NCI-H1436 treated with DMSO at 0.1 percent for 48 hours (cell line): ENCODE measurements around the gene LRCOL1.

Experiments used
- DNase-seq: peaks from one replicate; lab custom pipeline; 2025; lab: John Stamatoyannopoulos, UW

LRCOL1 gene

DNA sequence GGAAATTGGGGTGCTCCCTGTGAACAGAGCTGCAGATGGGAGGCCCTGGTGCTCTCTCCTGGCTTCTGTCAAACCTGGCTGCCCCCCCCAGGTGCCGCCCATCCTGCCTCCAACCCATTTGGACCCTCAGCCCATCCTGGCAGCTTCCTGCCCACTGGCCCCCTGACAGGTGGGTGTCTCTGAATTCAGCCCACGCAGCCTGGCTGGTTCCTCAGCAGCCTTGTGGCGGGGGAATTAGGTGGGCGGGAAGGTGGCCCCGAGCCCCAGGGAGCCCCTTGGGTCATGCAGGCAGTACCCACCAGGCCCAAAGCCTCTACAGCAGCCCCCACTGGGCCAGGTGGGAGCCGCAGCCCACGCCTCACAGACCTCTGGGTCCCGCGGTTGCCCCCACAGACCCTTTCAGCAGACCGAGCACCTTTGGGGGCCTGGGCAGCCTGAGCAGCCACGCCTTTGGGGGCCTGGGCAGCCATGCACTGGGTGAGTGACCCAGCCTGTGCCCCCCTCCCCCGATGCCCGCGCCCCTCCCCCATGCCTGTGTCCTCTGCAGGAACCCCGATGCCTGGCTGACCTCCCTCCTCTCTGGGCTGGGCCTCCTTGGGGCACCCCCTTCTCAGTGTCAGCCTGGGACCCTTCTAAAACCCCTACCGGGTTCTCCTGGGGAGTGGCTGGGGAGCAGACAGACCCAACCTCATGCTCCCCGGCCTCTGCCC lies 28.9 kb downstream of the LRCOL1 start:
- DNase-seq = no peak

DNA sequence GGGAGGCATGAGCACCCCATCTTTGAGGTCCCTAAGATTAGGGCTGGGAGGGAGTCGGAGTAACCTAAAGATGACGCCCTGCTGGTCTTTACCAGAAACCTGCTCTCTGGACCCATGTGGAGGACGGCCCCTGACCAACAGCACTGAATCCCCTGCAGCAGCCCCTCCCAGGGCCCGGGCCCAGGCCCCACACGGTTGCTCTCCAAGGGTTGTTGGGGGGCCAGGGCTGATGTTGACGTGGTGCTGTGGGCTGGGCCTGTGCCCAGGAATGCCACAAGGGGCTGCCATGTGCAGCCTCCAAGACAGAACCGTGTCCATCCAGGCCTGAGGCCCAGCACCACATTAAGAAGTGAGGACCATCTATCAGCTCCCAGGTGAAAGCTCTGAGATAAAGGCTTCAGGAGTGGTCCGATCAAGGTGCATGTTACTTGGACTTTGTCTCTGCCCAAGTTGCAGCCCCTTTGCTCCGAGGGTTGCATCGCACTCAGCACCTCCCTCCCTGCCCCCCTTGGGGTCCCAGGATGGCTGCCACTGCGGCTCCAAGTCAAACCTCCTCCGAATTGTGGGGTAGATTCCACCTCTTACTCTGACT lies 29.6 kb downstream of the LRCOL1 start:
- no peak for DNase-seq

DNA sequence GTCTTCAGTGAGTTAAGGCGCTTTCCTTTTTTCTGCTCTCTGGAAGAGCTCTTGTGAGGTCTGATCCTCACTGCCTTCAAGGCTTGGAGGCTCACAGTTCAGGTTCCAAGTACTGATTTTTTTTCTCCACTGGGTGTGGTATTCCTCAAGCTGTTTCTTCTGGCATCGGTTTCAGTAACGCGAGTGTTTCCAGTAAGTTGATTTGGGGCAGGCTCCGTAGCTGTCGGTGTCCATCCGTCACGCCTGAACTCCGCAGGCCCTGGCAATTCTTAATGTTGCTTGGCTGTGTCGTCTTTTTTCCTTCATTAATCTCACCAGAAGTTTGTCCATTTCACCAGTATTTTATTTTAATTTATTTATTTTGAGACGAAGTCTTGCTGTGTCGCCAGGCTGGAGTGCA lies 30.6 kb downstream of the LRCOL1 start:
- no peak for DNase-seq

DNA sequence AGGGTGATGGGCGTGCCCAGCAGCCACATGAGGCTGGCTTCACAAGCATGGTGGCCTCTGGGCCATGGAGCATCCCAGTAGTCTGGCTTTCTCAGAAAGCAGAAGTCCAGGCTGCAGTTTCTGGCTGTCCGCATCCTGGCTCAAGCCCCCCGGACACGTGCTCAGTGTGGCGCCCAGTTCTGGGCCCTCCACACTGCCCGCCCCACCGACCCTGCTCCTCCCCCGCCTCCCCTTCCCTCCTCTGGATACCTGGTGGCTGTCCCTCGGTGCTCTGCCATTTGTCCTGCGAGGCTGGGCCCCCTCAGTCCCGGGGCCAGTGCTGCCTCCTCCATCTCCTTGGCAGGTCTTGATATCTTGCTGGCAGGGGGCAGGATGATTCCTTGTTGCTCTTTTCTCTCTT lies 31.6 kb downstream of the LRCOL1 start:
- no peak for DNase-seq

DNA sequence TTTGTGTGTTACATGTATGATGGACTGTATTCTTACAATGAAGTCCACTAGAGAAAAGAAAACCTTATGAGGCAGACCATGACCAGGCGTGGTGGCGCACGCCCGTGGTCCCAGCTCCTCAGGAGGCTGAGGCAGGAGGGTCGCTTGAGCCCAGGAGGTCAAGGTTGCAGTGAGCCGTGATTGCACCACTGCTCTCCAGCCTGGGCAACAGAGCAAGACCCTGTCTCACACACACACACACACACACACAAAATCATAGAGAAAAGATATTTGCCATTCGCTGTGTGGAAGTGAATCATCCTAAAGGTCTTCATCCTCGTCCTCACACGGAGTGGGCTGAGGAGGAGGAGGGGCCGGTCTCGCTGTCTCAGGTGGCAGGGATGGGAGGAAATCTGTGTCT lies 32.3 kb downstream of the LRCOL1 start:
- no peak for DNase-seq

DNA sequence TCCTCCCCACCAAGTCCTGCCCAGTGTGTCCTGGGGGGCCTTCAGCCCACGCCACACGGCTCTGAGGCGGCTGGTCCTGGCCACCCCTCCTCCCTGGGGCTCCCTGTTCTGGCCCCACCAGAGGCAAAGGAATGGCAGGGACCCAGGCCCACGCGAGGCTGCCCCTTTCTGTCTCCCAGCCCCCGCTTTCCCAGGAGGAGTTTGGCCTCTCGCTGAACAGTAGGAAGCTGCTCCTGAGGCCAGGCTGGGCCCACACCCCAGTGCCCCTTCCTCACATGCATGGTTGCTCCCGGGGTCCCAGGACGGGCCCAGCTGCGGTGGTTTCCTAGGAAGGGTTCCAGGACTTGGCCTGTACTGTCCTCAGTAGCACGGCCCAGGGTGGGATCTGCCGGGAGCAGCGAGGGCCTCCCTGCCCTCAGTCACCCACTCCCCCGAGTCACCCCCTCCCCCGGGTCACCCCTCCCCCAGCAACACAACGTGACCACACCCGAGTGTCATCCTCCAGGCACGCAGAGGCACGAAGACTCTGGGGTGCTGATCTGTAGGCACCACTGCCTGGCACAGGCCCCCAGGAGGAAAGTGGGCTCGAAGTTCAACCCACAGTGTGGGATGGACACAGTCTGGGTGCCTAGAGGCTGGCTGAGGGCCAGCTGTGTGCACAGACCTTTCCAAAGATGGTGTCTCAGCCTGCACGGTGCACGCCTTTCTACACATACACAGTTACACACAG lies 33.0 kb downstream of the LRCOL1 start:
- no peak for DNase-seq

DNA sequence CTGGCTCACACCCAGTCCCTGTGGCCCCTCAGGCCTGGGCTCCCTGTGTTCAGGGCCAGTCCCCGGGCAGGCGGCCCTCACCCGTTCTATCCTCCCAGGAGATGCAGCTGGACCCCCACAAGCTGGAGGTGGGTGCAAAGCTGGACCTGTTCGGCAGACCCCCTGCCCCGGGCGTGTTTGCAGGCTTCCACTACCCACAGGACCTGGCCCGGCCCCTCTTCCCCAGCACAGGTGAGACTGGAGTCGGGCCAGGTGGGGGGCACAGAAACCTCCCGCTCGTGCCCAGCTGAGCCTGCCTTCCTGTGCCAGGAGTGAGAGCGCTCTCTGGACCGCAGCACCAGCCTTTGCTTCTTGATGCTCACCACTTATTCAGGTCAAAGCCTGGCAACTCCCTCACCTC lies 33.7 kb downstream of the LRCOL1 start:
- no peak for DNase-seq

DNA sequence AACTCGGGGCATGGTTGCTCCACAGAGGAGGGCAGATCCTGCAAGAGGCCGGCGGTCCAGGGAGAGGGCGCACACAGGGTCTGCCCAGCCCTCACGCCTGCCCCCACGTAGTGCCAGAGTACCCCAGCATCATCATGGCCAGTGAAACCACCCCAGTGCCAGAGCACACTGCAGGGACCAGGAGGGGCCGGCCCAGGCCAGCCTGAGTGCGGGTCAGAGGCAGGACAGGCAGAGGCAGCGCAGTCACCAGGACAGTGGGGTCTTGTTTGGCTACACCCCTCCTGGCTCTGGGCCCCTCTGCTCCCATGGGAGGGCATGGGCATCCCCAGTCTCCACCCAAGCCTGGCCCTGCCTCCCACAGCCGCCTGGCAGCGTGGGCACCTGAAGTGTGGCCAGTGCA lies 34.7 kb downstream of the LRCOL1 start:
- no peak for DNase-seq

DNA sequence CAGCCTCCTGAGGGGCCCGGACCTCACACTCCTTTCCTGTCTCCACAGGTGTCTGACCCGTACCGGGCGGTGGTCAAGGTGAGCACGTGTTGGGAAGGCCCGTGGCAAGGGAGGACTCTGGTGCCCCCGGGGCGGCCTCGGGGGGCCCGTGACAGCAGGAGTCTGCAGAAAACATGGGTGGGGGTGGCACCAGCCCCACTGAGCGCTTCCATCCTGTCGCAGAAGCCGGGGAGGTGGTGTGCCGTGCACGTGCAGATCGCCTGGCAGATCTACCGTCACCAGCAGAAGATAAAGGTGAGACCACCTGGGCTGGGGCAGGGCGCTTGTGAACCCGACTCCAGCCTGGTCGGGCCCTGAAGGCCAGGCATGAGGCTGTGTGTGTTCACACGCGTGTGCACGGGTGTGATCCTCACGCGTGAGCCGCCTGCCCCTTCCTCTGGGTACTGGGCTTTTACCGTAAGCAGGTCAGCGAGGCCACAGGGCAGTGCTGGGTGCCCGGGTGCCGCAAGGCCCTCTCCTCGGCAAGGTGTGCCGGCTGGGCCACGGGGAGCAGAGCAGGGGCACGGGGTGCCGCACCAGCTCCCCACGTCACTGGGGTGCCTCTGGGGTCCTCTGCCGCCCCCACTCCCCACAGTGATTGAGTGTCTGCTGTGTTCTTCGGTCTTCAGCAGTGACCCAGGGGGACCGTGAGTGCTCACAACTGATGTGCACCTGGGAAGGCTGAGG lies 35.9 kb downstream of the LRCOL1 start:
- DNase-seq = no peak

DNA sequence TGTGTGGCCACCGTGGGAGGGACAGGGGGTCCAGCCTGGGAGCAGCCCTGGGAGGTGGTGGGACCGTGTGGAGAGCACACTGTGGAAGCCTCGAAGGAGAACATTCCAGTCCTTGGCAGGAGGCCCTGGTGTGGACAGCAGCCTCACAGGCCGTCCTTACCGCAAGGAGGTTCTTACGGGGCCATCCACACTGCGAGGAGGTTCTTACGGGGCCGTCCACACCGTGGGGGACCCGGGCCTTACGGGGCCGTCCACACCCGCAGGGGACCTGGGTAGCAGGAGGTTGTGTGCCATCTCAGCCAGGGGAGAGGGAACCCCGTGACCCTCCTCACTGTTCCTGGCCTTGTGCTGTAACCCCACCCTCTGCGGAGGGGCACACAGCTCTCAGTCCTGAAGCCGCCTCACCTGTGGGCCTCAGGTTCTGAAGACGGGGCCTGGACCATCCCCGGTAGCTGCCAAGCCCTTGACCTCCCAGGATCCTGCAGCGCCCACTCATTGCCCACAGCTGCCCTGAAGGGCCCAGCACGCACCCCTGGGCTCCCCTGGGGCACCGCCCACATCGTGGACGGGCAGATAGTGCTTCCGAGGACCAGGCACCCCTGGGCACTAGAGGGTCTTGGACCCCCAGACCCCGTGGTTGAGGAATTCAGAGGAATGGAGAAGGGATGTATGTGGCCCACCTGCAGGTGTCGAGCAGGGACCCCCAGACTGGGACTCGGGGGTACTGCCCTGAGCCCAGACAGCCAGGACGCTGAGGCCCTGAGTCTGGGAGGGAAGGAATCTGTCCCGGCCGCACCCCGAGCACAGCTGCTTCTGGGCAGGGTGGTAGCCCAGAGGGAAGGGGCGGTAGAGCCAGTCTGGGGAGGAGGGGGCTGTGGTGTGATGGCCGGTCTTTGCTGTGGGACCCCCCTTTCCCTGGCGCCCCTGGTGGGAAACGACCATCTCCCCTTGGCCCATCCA lies 37.3 kb downstream of the LRCOL1 start:
- no peak for DNase-seq

DNA sequence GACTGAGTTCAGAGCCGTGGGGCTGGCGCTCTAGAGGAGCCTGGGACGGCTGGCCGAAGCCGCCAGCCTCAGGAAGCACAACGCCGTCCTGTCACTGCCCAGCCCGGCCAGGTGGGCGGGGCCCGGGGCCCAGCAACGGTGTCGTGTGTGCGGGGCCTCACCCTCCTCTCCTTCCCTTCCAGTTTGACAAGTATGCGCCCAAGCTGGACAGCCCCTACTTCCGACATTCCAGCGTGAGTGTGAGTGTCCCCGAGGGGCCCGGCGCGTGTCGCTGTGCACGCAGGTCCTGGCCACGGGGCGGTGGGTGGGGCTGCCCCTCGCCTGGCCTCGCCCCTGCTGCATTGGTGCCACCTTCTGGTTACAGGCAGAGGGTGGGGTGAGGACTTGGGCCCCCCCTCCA lies 38.3 kb downstream of the LRCOL1 start:
- DNase-seq = no peak

DNA sequence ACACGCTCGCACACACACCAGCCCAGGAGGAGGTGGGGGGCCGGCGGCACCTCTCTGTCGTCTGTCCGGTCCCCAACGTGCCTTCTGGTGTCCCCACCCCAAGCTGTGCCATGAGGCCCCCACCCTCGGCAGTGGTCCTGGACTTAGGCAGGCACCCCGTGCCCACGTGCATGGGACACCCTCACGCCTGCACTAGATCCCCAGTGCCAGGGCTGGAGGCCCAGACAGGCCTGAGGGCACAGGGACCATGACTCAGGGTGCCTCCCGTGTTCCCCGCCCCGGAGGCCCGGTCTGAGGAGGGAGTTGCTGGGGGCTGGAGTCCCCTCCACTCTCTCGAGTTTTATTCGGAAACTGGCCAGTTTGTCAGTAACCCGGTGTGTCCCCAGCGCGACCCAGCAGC lies 38.8 kb downstream of the LRCOL1 start:
- DNase-seq = no peak

DNA sequence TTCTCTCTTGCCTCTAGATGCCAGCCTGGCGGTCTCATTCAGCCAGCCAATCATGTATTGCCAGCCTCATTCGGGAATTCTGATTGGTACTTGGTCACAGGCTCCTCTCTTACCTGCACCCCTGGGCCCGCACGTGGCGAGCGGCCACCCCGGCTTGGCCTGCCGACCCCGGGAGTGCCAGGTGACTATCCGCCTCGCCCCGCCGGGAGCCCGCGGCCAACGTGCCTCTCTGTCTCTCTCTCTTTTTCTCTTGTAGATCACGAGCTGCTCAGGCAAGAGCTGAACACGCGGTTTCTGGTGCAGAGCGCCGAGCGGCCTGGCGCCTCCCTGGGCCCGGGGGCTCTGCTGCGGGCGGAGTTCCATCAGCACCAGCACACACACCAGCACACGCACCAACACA lies 39.3 kb downstream of the LRCOL1 start:
- no peak for DNase-seq

DNA sequence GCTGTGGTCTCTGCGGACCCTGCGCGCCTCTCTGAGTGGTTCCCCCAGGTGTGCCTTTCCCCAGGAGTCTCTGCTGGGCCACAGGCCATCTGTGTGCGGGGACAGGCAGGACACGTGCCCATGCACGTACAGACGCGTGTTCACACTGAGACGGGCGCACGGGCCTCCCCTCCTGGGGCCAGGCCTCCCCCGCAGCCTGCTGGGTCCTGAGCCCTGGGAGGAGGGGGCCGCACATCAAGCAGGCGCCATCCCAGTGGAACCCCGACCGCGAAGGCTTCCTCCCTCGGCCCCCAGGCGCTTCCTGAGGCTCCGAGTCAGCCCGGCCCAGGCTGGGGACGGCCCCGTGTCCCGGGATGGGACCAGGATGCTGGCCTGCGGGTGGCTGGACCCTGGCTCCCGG lies 39.7 kb downstream of the LRCOL1 start:
- DNase-seq = no peak

DNA sequence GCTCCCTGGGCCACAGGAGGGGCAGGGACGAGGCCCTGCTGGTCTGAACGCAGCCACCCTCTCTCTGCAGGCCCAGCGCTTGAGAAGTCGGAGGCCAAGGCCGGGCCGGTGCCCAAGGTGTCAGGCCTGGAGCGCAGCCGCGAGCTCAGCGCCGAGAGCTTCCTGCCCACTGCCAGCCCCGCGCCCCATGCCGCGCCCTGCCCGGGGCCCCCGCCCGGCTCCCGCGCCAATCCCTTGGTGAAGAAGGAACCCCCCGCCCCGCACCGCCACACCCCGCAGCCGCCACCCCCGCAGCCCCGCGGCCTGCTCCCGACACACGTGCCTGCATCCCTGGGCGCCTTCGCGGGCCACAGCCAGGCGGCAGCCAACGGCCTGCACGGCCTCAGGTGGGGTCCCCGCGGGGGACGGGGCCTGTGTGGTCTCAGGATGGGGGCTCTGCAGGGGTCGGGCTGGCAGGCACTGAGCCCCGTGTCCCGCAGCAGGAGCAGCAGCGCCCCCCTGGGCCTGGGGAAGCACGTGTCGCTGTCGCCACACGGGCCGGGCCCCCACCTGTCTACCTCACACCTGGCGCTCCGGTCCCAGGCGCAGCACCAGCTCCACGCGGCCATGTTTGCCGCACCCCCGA lies 40.4 kb downstream of the LRCOL1 start:
- DNase-seq = no peak

DNA sequence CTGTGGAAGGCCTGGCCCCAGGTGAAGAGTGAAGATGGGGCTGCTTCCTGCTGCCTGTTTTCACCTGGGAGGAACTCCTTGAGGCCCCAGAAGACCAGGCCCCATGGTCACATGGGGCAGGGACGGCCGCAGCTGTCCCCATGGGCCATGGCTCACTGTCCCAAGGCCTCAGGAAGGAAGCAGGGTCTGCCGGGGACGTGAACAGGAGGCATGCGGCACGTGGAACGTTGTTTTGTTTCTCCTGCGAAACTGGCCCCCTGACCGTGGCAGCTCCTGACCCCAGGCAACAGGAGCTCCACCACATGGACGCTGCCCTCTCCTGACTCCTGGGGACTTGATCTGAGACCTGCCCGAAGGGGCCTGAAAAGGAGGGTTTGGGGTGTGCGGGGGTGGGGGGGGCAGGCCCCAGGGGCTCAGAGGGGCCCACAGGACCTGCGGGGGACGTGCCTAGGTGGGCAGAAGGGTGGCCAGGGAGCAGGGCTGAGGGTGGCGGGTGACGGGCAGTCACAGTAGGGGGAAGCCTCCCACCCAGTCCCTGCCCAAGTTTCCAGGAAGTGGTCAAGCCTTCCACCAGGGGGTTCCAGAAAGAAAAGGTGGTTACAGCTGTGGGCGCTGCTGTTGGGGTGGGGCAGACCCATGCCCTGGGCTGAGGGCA lies 41.4 kb downstream of the LRCOL1 start:
- DNase-seq = no peak

DNA sequence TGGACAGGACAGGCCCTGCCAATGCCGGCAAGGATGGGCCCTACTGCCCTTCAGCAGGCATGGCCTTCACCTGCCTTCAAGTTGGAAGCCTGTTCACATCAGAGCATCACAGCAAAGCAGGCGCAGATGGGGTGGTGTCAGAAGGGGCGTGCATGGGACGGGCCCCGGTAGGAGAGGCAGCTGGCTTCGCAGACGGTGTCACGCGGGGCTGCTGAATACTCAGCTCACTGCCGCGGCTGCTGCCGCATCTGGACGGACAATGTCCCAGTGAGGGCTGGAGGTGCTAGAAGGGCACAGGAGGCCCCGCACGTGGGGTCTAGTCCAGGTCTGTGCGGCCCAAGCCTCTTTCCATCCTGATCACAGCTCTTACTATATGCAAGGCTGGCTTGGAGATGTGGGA lies 42.1 kb downstream of the LRCOL1 start:
- DNase-seq = no peak

DNA sequence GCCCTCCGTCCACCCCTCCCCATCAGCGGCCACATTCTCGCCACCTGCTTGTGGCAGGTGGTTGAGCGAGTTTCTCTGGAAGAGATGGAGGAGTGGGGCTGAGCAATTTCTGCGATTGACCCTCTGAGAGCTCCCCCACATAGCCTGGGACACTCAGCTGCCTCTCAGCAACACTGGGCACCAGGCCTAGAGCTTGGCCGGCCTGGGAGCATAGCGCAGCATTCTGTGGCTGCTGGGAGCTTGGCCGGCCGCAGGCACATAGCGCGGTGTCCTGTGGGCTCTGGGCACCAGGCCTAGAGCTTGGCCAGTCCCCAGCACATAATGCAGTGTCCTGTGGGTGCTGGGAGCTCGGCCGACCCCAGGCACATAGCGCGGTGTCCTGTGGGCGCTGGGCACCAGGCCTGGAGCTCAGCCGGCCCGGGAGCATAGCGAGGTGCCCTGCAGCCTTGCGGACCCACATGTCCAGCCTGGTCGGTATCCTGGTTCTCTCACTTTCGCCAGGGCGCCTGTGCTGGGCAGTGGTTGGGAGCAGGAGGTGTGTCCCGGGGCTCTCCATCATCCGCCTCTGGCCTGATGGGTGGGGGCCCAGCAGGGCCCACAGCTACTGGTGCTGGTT lies 43.8 kb downstream of the LRCOL1 start:
- no peak for DNase-seq

DNA sequence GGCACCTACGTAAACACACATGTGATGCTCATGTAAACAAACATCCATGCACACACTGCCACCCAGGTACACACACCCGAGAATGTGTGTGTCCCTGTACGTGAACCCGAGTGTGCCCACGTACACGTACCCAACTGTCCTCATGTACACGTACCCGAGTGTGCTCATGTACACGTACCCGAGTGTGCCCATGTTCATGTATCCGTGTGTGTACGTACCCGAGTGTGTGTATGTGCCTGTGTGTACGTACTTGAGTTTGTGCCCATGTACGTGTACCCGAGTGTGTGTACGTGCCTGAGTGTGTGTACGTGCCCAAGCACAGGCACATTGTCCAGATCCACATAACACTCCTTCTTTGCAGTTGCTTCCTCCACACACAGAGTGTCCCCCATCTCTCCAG lies 45.0 kb downstream of the LRCOL1 start:
- no peak for DNase-seq

DNA sequence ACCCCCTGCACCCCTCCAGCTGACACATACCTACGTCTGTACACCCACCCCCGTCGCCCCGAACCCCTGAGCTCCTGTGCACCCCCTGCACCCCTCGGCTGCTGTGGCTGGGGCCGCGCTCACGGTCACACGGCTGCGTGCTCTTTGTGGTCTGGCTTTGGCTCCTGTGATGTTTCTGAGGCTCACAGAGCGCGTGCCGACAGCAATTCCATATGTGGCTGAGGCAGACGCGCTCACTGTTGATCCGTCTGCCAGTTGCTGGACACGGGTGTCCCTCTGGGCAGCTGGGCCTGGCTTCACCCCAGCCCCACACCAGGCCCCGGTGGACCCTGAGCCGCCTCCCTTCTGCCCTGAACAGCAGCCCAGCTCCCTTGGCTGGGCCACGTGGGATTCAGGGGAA lies 46.5 kb downstream of the LRCOL1 start:
- DNase-seq = no peak
